Ishikawa (cell line): Measurements from ENCODE around the gene SMAD9.

Experiments used
- CEBPB ChIP-seq: IDR thresholded peaks from 2 replicates; pipeline ENCODE4 v1.6.1; 2012
- CREB1 ChIP-seq: IDR thresholded peaks from 2 replicates; pipeline ENCODE4 v1.6.1; 2012; ENCODE audit warnings: low read depth
- EGR1 ChIP-seq: IDR thresholded peaks from 2 replicates; pipeline ENCODE4 v1.6.1; 2012
- EP300 ChIP-seq: IDR thresholded peaks from 2 replicates; pipeline ENCODE4 v1.6.1; 2012; ENCODE audit warnings: borderline replicate concordance
- FOXM1 ChIP-seq: IDR thresholded peaks from 2 replicates; pipeline ENCODE4 v1.6.1; 2012; ENCODE audit warnings: low read depth, borderline replicate concordance
- NFIC ChIP-seq: IDR thresholded peaks from 2 replicates; pipeline ENCODE4 v1.6.1; 2012
- RAD21 ChIP-seq: IDR thresholded peaks from 2 replicates; pipeline ENCODE4 v1.6.1; 2012; ENCODE audit warnings: low read depth
- TAF1 ChIP-seq: IDR thresholded peaks from 2 replicates; pipeline ENCODE4 v1.6.1; 2012; ENCODE audit warnings: low read depth, mild to moderate bottlenecking
- TCF12 ChIP-seq: IDR thresholded peaks from 2 replicates; pipeline ENCODE4 v1.6.1; 2012; ENCODE audit warnings: low read depth
- TEAD4 ChIP-seq: IDR thresholded peaks from 2 replicates; pipeline ENCODE4 v1.6.1; 2012
- YY1 ChIP-seq: IDR thresholded peaks from 2 replicates; pipeline ENCODE4 v1.6.1; 2012; ENCODE audit warnings: low read depth
- ZBTB7A ChIP-seq: IDR thresholded peaks from 2 replicates; pipeline ENCODE4 v1.6.1; 2012; ENCODE audit warnings: low read depth
- TF ChIP-seq, protein P1 (sequence below): IDR thresholded peaks from 2 replicates; pipeline ENCODE4 v1.6.1; 2012
- TF ChIP-seq, protein P2 (sequence below): IDR thresholded peaks from 2 replicates; pipeline ENCODE4 v1.6.1; 2012; ENCODE audit warnings: low read depth, mild to moderate bottlenecking
- TF ChIP-seq, protein P3 (sequence below): IDR thresholded peaks from 2 replicates; pipeline ENCODE4 v1.6.1; 2012

The SMAD9 gene

DNA sequence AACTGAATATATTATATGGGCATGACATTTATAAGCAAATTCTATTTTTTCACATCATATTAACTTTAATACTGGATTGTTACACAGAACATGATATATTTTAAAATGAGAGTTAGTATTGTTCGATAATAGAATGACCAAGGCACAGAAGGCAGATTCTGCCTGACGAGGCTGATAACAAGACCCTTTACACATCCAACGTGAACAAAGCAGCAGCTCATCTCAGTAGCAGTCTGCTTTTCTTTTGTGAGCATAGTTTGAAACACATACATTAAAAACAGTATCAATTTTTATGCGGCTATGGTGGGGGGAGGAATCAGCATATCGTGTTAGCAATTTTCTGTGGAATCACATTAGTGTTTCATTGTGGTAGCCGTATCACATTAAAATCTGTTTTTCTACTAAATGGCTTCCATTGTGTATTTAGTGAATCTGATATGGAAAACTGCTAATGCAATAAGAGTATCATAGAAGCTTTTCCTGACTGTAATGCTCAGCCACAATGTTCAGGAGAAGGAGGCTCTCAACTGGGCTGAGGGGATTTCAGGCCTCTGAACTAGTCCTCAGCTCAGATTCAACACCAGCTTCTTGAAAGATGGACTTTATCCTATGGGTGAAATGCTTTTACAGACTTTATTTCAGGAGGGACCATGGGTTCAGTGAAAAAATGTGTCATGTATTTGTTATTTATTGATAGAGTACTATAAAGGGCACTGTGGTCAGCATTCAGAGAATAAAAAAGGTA lies 4.0 kb downstream of the SMAD9 start:
- TF ChIP-seq RAD21, result no peak

DNA sequence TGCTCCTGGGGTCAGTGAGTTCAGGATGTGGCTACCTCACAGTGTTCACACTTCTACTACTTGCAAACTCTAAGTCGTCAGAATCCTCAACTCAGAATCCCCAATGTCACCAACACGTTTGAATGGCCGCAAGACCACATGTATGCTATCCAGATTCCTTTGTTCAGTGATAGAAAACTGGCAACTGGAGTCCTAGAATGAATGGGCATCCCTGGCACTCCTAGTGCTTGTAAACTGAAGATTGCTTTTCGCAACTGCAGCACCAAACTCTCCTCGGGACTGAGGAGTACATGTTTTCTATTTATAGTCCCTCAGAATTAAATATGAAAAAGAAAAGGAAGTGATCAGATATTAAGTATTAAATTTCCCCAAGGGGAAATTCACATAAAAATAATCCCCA lies 4.9 kb downstream of the SMAD9 start:
- TF ChIP-seq TEAD4 (no peak), ZBTB7A (no peak), CREB1 (no peak), CEBPB (no peak), FOXM1 (no peak), EGR1 (no peak), EP300 (no peak), TAF1 (no peak), TCF12 (no peak), YY1 (no peak), RAD21 (no peak), NFIC (no peak)
- TF ChIP-seq, protein P1, sequence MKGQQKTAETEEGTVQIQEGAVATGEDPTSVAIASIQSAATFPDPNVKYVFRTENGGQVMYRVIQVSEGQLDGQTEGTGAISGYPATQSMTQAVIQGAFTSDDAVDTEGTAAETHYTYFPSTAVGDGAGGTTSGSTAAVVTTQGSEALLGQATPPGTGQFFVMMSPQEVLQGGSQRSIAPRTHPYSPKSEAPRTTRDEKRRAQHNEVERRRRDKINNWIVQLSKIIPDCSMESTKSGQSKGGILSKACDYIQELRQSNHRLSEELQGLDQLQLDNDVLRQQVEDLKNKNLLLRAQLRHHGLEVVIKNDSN, result no peak
- TF ChIP-seq, protein P2, sequence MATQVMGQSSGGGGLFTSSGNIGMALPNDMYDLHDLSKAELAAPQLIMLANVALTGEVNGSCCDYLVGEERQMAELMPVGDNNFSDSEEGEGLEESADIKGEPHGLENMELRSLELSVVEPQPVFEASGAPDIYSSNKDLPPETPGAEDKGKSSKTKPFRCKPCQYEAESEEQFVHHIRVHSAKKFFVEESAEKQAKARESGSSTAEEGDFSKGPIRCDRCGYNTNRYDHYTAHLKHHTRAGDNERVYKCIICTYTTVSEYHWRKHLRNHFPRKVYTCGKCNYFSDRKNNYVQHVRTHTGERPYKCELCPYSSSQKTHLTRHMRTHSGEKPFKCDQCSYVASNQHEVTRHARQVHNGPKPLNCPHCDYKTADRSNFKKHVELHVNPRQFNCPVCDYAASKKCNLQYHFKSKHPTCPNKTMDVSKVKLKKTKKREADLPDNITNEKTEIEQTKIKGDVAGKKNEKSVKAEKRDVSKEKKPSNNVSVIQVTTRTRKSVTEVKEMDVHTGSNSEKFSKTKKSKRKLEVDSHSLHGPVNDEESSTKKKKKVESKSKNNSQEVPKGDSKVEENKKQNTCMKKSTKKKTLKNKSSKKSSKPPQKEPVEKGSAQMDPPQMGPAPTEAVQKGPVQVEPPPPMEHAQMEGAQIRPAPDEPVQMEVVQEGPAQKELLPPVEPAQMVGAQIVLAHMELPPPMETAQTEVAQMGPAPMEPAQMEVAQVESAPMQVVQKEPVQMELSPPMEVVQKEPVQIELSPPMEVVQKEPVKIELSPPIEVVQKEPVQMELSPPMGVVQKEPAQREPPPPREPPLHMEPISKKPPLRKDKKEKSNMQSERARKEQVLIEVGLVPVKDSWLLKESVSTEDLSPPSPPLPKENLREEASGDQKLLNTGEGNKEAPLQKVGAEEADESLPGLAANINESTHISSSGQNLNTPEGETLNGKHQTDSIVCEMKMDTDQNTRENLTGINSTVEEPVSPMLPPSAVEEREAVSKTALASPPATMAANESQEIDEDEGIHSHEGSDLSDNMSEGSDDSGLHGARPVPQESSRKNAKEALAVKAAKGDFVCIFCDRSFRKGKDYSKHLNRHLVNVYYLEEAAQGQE, result no peak
- TF ChIP-seq, protein P3, sequence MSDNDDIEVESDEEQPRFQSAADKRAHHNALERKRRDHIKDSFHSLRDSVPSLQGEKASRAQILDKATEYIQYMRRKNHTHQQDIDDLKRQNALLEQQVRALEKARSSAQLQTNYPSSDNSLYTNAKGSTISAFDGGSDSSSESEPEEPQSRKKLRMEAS, result no peak

- TF ChIP-seq CREB1, result no peak
- no peak for TF ChIP-seq CEBPB
- no peak for TF ChIP-seq EGR1
- no peak for TF ChIP-seq NFIC
- TF ChIP-seq, protein P3, result no peak
- no peak for TF ChIP-seq RAD21
- no peak for TF ChIP-seq FOXM1
- TF ChIP-seq TAF1, result no peak
- TF ChIP-seq TCF12, result no peak
- TF ChIP-seq TEAD4, result no peak
- no peak for TF ChIP-seq YY1
- TF ChIP-seq, protein P2, result no peak
- no peak for TF ChIP-seq EP300
- TF ChIP-seq, protein P1, result no peak
- TF ChIP-seq ZBTB7A, result no peak
Observed at GRCh38 chr13:36914648-36915047, 5.4 kb downstream of the SMAD9 start.

- no peak for TF ChIP-seq TAF1
- no peak for TF ChIP-seq EGR1
- no peak for TF ChIP-seq EP300
- no peak for TF ChIP-seq FOXM1
- TF ChIP-seq NFIC, result no peak
- TF ChIP-seq, protein P2, result no peak
- TF ChIP-seq ZBTB7A, result no peak
- no peak for TF ChIP-seq CREB1
- TF ChIP-seq TCF12, result no peak
Observed at GRCh38 chr13:36913463-36913862, 6.6 kb downstream of the SMAD9 start.
